GM18519 (cell line): ENCODE measurements around the gene SAMD13.
A peak's percentile ranks its signal among the peaks of the same experiment; 100 is the strongest.

Experiments
- ATAC-seq: cut with Tn5 transposase; IDR thresholded peaks from one replicate; pipeline ENCODE4 v1.9.1; 2021; ENCODE audit warnings: mild to moderate bottlenecking, moderate library complexity; ENCODE audit not compliant: unreplicated experiment, low FRiP score

Gene SAMD13, protein sequence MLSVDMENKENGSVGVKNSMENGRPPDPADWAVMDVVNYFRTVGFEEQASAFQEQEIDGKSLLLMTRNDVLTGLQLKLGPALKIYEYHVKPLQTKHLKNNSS

GRCh38 chr1:84301004-84301784 lies at the start of gene SAMD13:
Gene SAMD13, plus strand, starts transcription at chr1:84301708. Its CDS starts 1,527 bp downstream, at chr1:84303235.
- peak; percentile 36 for ATAC-seq

DNA sequence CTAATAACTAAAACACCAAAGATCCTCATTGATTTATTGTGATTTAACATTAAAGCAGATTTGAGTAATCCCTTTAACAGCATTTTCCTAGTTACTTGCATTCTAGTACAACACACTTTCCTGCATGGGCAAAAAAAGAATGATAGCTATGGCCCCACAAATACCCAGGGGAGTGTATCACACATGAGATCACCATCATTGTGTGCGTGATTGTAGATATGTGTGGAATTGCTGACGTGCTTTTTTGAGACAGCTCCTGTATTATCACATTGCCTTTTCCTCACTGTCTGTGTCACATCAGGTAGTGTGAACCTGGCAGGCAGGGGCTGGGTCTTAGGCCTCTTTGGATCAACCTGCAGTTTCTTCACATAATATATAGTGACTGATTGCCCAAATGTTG lies 48.5 kb upstream of the SAMD13 start:
- no peak for ATAC-seq

DNA sequence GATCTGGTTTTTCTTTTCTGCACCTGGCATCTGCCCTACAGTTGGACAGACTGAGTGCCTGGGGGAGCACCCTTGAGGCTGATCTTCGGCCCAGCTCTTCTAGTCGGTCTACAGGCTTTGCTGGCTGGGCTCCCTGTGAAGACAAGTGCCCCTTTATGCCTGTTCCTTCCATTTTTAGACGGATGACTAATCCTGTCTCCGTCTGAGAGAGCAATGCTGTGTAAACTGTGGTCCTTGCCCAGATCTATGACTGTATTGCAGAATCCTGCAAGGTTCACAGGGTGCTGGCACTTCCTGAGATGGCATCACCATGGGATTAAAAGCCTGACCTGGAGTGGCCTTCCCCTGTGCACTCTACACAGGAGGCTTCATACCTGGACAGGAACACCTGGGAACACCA lies 47.6 kb upstream of the SAMD13 start:
- ATAC-seq, result no peak

DNA sequence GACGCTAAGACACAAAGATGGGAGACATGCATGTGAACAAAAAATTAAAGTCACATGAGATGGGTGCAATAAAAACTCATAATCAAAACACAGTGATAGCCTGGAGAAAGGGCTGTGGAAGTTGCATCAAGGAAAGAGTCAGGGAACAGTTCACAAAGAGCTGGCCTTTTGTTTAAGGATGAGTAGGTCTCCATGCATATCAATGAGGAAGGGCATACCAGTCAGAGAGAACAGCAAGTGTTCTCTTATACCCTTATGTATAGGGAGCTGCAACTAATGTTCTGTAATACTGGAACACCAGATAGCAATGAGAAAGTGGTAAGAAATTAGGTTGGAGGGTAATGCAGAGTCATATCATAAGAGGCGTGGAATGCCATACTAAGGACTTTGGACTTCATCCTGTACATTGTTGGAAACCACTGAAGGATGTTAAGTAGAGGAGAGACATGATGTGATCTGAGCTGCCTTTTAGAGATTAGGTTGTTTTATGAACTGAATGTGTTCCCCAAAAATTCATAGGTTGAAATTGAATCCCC lies 46.7 kb upstream of the SAMD13 start:
- no peak for ATAC-seq

GRCh38 chr1:84255582-84255981 lies 45.9 kb upstream of the SAMD13 start:
- no peak for ATAC-seq

DNA sequence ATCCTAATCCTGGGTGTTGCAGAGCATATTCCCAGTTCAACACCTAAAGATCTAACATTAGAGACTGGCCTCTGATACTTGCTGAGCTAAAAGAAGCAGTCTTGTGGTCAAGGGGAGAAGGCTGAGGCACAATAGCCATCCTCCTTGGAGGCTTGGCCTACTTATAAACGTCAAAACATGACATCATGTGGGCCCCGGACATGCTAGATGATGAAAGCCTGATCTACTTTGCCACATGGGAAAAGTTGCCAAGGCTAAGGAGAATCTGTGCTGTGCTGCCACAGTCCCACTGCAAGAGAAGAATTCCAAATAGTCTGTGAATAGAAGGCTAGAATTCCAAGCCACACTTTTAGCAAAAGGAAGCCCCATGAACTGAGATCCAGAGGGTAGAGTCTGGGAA lies 43.9 kb upstream of the SAMD13 start:
- ATAC-seq, result no peak

DNA sequence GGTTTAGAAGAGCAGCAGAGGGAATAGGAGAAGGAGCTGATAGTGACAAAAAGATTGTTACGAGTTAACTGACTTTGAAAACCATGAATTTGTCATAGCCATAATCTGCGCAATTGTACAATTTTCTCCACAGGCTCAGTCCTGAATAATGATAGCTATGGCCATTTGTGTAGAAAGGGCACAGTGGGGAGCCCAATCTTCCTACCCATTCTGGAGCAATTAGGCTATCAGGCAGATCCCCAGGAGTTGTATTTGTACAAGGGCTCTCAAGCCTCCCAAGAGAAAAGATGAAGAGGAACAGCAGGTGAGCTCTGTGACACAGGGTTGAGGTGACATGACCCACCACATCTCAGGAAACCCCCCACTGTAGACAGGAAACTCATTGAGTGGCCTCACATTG lies 42.1 kb upstream of the SAMD13 start:
- no peak for ATAC-seq

DNA sequence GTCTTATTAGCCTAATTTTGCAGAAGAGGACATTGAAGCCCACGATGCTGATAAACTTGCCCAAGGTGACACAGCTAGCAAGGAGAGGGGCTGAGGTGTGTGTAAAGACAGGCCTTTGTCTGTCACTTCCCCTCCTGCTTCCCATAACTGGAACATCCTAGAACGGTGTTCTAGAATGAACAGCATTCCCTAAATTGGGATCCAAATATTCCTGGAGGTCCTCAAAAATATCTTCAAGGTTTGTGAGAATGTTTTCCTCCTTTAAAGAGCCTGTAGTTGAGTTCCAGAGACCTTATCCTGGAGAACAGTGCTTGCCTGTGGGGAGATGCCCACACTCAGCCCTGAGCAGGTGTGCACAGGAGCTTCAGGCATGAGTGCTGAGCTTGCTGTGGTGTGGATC lies 41.5 kb upstream of the SAMD13 start:
- ATAC-seq, result no peak

DNA sequence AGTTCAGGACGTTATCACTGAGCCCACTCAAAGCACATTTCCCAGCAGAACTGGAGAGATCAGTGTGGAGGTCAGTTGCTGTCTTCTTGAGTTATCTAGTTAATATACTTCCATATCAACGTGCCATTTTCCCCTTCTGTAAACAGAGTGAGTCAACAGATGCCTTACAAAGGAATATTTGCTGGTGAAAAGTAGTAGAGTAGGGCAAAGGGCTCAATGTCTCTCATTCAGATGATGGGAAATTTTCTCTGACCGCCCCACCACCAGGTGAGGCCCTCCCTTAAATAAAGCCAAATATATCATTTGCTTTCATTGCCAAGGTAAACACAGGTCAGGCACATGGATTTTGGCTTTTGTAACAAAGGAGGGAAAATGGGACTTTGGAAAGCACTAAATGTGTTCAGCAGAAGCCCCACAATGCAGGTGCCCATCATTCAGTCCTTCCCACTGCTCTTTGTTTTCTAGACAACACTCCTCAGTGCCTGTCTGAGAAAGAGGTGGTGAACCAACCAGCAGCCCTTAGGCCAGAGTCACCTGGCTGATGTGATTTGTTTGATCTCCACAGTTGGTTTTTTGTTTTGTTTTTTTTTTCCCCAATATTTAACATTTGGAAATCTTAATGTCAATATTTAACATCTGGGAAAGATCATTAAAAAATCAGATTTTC lies 40.5 kb upstream of the SAMD13 start:
- no peak for ATAC-seq

GRCh38 chr1:84264961-84265360 lies 36.5 kb upstream of the SAMD13 start:
- no peak for ATAC-seq

DNA sequence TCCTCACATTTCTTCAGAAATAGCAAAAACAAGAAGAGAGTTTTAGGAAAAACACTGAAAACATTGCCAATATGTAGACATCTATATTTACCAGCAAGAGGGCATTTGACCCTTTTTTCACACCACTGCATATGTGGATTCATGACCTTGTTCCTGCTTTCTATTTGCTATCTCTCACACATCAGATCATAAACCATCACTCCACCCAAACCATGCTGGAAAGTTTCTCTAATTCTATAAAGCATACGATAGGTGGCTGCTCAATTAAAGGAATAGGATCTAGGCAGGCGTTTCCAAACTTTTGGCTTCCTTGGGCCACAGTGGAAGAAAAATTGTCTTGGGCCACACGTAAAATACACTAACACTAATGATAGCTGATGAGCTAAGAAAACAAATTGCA lies 35.6 kb upstream of the SAMD13 start:
- no peak for ATAC-seq

DNA sequence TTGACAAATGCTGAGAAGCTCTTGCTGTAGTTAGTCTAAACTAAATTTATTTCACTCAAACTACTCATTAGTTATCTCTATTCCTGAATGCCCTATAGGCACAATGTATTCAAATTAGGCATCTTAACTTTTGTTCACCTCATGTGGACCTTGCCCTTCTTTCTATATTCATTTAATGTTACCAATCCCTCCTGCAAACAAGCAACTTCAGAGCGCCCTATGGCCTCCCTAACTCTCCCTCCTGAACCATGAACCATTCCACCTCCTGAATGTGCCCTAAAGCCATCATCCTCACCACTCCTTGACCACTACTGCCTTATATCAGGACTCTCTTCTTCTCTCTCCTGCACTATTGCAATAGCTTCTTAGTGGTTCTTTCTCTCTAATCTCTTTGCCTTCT lies 34.8 kb upstream of the SAMD13 start:
- ATAC-seq, result no peak

DNA sequence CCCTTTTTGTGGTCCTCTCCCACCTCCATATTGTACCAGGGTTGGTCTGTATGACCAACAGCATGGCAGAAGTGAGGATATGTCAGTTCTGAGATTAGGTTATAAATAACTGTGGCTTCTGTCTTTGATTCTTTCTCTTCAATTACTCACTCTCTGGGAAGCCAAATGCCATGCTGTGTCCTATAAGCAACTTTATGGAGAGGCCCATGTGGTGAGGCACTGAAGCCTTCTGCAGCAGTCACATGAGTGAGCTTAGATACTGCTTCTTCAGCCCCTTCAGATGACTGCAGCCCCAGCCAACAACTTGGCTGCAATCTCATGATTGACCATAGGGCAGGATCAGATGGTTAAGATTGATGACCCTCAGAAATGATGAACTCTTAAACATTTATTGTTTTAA lies 34.0 kb upstream of the SAMD13 start:
- no peak for ATAC-seq

DNA sequence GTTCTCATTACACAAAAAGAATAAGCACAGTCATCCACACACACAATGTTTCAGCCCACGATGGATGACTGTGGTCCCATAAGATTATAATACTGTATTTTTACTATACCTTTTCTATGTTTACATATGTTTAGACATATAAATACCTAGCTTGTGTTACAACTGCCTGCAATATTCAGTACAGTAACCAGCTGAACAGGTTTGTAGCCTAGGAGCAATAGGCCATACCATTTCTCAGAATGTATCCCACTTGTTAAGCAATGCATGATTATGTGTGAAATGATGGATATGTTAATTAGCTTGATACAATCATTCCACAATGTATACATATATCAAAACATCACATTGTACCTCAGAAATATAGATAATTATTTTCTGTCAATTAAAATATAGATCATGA lies 33.2 kb upstream of the SAMD13 start:
- no peak for ATAC-seq

DNA sequence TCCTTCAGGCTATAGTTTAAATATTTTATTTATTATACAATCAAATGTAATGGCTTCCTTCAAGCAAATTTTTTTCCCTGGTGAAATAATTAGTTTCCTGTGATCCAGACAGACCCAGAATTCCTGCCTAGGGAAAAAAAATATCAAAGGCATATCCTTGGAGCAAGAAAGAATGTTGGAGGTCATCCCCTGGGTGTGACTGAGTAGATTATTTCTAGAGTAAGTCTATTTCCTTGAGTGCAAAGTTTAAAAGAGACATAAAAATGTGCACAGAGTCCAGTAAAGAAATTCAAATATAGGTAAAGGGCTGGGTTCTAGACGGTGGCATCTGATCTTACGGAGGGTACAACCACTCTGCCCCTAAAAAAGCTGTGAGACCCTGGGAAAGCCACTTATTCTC lies 32.2 kb upstream of the SAMD13 start:
- no peak for ATAC-seq

DNA sequence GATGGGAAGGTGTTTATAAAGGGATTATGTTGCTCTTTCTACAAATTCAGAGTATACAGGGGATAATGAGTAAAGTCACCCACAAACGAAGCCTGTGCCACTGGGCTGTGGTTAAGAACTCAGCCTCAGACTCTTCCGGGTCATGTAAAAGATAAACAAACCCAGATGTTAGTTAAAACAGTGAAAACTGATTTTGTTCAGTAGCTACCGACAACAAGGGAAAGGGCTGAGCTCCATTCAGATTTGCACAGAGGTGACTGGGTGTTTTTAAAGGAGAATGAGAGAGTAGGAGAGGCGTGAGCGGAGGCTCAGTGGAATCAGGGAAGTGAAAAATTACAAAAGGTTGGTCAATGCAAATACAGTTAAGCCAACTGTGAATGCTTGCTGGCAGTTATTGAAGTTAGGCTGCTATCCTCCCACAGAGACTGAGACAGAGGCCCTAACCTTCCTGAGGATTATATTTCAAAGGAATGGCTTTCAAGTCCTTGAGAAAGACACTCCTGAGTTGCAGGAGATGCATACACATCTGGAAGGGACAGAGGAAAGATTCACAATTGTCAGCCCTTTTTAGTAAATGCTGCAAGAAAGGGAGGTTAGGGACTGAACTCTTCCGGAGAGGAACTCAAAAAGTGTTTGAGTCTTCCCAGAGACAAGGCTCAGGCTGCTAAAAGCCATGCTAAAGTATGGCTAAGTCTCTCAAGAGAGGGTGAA lies 29.9 kb upstream of the SAMD13 start:
- peak; percentile 92 for ATAC-seq

- no peak for ATAC-seq
Measured at GRCh38 chr1:84272401-84272800, 29.1 kb upstream of the SAMD13 start.

GRCh38 chr1:84277343-84278059 lies 24.0 kb upstream of the SAMD13 start:
- no peak for ATAC-seq

- ATAC-seq, result no peak
Measured at GRCh38 chr1:84278905-84279304, 22.6 kb upstream of the SAMD13 start.

DNA sequence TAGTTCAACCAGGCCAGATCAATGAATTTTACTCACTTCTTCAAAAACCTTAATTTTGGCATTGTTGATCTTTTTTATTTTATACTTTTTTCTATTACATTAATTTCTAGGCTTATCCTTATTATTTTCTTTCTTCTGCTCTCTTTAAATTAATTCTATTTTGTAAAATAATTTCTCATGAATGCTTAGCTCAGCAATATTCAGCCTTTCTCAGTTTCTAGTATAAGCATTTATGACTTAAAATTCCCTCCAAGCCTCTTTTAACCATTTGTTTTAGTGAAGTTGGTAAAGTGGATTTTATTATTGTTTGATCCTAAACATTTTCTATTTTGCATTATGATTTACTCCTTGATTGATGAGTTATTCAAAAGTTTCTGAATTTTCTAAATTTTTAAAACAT lies 20.6 kb upstream of the SAMD13 start:
- no peak for ATAC-seq
